NCI-H146 treated with DMSO at 0.1 percent for 48 hours (cell line): ENCODE results near the gene UPF3B.
"Not testable (repeated sequence)": the region's sequence is repeated elsewhere in the genome, so short reads cannot be mapped to it uniquely, and the experiment has no call there.

Experiments
- DNase-seq: peaks from one replicate; lab custom pipeline; 2025; ENCODE audit not compliant: unreplicated experiment; lab: John Stamatoyannopoulos, UW

The UPF3B gene

DNA sequence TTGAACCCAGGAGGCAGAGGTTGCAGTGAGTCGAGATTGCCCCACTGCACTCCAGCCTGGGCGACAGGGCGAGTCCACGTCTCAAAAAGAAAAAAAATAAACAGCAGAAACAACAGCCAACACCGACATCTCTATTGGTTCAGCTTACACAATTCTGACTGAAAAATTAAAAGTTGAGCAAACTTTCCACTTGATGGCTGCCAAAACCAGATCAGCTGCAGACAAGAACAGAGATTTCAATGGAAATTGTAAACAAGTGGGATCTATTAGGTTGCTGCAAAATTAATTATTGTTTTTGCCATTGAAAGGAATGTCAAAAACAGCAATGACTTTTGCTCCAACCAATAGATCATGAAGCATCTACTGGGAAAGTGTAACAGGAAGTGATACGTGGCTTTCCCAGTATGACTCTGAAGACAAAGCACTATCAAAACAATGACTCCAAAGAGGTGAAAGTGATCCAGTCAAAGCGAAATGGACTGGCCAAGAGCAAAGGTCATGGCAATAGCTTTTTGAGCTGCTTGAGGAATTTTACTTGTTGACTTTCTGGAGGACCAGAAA lies 26.3 kb downstream of the UPF3B start:
- DNase-seq: no peak

DNA sequence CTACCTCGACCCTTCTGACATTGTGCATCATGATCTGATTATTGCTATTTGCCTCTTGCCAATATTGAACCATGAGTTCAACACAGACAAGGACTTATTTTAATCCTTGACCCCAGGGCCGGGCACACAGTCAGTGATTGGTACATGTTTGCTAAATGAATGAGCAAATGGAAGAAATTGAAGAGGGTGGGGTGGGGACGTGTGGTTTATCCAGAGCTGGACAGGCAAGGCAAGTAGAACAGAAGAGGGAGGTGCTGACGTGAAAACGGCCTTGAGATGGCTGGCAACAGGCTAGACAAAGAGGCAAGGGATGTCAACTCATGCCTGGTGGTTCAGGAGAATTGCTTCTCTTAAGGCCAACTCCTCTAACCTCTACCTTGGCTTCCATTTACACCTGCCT lies 28.5 kb downstream of the UPF3B start:
- not testable (repeated sequence) for DNase-seq

DNA sequence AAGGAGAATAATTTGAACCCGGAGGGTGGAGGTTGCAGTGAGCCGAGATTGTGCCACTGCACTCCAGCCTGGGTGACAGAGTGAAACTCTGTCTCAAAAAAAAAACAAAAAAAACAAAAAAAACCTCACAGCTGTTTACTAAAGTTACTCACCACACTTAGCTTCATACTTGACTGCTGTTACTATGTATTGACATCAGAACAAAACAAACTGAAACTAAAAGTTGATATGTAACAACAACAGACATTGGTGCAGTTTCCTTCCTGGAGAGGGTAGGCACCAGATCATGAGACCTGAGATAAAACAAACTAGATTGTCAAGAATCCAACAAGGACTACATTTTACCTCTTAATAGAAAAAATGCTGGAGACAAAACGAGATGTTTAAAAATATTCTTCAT lies 31.1 kb downstream of the UPF3B start:
- DNase-seq: not testable (repeated sequence)

DNA sequence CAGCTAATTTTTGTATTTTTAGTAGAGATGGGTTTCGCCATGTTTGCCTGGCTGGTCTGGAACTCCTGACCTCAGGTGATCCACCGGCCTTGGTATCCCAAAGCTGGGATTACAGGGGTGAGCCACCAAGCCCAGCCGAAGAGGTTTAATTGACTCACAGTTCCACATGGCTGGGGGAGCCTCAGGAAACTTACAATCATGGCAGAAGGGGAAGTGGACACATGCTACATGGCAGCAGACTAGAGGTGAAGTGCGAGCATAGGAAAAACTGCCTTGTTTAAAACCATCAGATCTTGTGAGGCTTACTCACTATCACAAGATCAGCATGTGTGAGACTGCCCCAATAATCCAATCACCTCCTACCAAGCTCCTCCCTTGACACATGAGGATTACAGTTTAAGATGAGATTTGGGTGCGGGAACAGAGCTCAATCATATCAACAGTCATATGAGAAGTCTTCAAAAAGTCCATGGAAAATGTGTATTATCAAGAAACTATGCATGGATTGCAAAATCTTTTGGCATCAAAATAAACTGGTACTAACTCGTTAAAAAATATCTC lies 35.6 kb downstream of the UPF3B start:
- DNase-seq: no peak

DNA sequence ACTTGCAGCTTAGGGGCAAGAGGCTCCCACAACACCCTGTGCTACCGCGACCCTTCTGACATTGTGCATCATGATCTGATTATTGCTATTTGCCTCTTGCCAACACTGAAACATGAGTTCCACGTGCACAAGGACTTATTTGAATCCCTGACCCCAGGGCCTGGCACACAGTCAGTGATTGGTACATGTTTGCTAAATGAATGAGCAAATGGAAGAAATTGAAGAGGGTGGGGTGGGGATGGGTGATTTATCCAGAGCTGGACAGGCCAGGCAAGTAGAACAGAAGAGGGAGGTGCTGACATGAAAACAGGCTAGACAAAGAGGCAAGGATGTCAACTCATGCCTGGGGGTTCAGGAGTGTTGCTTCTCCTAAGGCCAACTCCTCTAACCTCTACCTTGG lies 36.5 kb downstream of the UPF3B start:
- no peak for DNase-seq

DNA sequence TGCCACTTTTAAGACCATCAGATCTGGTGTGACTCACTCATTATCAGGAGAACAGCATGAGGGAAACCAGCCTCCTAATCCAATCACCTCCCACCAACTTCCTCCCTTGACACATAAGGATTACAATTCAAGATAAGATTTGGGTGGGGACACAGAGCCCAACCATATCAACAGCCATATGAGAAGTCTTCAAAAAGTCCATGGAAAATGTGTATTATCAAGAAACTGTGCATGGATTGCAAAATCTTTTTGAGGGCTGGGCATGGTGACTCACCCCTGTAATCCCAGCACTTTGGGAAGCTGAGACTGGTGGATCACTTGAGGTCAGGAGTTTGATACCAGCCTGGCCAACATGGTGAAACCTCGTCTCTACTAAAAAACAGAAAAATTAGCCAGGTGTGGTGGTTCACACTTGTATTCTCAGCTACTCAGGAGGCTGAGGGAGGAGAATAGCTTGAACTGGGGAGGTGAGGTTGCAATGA lies 43.5 kb downstream of the UPF3B start:
- DNase-seq: no peak

DNA sequence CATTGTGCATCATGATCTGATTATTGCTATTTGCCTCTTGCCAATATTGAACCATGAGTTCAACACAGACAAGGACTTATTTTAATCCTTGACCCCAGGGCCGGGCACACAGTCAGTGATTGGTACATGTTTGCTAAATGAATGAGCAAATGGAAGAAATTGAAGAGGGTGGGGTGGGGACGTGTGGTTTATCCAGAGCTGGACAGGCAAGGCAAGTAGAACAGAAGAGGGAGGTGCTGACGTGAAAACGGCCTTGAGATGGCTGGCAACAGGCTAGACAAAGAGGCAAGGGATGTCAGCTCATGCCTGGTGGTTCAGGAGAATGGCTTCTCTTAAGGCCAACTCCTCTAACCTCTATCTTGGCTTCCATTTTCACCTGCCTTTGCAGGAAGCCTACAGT lies 44.3 kb downstream of the UPF3B start:
- not testable (repeated sequence) for DNase-seq

DNA sequence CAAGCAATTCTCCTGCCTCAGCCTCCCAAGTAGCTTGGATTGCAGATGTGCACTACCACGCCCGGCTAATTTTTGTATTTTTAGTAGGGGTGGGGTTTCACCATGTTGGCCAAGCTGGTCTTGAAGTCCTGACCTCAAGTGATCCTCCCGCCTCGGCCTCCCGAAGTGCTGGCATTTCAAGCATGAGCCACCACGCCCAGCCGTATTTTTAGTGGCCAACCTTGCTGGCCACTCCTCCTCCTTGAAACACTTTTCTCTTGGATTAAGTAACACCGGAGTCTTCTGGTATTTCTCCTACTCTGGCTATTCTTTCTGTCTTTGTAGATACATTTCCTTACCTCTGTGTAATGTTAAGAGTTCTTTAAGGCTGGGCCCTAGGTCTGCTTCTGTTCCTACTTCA lies 50.2 kb downstream of the UPF3B start:
- DNase-seq: no peak

DNA sequence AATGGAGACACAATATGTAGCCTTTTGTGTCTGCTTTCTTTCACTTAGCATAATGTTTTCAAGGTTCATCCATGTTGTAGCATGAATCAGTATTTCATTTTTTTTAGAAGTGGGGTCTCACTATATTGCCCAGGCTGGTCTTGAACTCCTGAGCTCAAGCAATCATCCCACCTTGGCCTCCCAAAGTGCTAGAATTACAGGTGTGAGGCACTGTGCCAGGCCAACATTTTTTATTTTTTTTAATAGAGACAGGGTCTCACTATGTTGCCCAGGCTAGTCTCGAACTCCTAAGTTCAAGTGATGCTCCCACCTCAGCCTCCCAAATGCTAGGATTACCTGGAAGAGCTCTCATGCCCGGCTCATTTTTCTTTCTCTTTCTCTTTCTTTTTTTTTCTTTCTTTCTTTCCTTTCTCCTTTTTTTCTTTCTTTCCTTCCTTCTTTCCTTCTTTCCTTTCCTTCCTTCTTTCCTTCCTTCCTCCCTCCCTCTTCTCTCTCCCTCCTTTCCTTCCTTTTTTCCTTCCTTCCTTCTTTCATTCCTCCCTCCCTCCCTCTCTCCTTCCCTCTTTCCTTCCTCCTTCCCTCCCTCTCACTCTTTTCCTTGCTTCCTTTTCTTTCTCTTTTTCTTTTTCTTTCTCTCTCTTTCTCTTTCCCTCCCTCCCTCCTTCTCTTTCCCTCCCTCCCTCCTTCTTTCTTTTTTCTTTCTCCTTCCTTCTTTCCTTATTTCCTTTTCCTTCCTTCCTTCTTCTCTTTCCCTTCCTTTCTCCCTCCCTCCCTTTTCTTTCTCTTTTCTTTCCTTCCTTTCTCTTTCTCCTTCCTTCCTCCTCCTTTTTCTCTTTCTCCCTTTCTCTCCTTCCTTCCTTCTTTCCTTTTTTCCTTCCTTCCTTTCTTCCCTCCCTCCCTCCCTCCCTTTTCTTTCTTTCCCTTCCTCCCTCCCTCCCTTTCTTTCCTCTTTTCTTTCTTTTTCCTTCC lies 51.2 kb downstream of the UPF3B start:
- no peak for DNase-seq

DNA sequence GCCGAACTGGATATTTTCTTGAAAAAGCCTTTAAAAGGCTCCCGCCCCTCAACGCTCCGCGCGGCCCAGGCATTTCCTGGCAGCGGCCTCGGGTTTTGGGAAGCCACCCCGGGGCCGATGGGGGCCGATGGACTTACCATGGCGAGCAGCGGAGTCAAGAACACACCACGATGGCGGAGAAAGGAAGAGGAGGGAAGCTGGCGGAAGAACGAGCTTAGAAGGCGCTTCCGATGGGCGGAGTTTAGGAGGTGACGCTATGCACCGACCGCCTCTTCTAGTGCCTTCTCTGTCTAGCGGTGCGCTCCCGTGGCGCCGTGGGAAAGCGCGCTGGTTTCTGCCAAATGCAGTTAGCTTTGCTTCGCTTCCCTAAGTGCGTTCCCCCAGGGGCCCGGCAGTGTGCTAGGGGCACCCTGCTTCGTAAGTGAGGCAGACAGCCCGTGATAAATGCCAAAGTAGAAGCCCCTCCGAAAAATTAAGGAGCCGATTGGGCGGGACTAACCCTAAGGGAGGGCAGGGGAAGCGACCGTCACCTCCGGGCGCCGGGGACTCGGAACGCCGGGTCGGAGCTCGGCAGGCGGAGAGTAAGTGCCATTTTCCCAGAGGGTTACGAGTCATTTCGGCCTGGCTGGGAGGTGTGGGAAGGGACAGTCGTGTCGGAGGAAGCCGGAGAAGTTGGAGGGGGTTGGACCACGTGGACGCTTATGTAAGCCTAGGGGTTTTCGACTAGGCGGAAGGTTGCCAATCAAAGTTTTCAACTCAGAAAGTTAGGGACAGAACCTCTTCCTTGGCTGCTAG lies 61.1 kb downstream of the UPF3B start, which contains the start of gene RPL39:
Gene RPL39, minus strand, starts transcription at position 194 of the 795 bp plus-strand sequence. Its CDS starts 54 bp downstream, at position 140.
- peak; percentile 79 for DNase-seq

DNA sequence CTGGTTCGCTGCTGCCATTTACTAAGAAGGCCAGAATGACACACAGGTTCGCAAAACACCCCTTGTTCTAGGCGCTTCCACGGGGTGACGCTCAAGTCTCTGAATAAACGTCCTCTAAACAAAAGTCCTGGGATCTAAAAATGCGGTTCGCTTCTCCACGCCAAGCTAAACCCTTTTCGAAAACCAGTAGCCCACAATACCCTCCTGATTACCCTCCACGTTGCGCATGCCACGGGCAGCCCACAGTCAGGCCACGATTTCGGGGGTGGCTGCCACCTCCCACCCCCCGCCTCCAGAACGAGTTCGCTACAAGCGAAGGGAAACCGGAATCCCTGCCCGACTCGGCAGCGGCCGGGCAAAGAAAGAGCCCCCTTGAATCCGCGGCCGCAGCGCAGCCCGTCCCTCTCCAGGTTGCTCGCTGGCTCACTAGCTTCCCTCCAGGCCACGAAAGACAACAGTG lies 61.8 kb downstream of the UPF3B start:
- no peak for DNase-seq

DNA sequence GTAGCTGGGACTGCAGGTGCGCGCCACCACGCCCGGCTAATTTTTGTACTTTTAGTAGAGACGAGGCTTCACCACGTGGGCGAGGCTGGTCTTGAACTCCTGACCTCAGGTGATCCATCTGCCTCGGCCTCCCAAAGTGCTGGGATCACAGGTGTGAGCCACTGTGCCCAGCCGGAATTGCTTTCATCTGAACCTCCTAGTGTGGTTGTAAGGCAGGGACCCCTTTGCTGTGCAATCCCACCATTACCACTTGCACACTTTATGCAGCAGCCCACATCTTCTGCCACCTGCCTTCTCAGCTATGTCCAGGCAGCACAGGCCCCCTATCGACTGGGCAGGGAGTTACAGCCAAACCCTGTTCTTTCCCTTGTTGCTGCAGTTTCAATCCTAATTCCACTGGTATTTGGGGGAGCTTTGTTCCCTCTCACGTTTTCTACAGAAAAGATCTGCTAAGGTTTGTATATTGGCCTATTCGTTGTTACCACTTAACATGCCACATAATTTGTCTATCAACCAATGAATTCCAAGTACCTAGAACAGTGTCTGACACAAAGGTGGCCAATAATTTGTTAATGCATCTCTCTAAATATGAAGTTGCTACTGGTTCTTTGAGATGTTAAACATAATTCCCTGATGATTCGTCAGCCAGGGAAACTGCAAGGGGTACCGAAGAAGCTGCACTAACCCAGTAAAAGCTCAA lies 67.9 kb downstream of the UPF3B start:
- no peak for DNase-seq
